ENCODE results near the gene MAMDC2. TPM values are rescaled to one million over a fixed set of nuclear protein-coding genes. Genes with fewer than 3 reads are reported as not detected.

Gene MAMDC2
- total RNA-seq, 1 experiment from 2014 or later: 0.26 TPM

DNA sequence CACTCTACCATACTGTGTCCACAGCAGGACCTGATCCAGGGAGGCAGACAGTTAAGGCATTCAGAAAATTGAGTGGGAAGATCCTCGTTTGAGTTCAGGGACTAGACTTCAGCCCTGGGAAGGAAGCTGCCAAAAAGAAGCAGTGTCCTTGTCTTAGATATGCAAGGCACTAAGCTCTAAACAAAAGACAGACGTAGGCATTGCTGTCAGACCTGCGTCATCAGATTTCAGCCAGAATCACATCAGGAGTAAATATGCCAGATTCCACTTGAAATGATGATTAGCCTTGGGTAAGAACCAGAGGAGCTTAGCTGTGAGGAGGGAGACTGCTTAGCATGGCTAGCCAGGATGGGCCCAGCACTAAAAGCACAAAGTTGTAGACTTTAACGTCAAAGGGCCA lies 56.7 kb downstream of the MAMDC2 start:
- no TSS peak for BruUV-seq (replicated peaks)
- H3K27ac Mint-ChIP-seq (ENCODE audit: unreplicated experiment): no peak overlapping the region
- H3K4me3 Mint-ChIP-seq (ENCODE audit: low read depth, unreplicated experiment): no peak overlapping the region
- no peaks in the 10 kb centered on the region for H3K36me3 Mint-ChIP-seq (ENCODE audit: insufficient read depth, unreplicated experiment)
- DNase-seq: no peak
- TF ChIP-seq, protein P1, sequence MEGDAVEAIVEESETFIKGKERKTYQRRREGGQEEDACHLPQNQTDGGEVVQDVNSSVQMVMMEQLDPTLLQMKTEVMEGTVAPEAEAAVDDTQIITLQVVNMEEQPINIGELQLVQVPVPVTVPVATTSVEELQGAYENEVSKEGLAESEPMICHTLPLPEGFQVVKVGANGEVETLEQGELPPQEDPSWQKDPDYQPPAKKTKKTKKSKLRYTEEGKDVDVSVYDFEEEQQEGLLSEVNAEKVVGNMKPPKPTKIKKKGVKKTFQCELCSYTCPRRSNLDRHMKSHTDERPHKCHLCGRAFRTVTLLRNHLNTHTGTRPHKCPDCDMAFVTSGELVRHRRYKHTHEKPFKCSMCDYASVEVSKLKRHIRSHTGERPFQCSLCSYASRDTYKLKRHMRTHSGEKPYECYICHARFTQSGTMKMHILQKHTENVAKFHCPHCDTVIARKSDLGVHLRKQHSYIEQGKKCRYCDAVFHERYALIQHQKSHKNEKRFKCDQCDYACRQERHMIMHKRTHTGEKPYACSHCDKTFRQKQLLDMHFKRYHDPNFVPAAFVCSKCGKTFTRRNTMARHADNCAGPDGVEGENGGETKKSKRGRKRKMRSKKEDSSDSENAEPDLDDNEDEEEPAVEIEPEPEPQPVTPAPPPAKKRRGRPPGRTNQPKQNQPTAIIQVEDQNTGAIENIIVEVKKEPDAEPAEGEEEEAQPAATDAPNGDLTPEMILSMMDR (IDR thresholded peaks at IDR 0.05; ENCODE audit: unreplicated experiment): no peak
- CTCF ChIA-PET: no interaction called here
- H3K4me1 Mint-ChIP-seq (ENCODE audit: low read depth, unreplicated experiment): no peaks in the 10 kb centered on the region
- H3K27me3 Mint-ChIP-seq (ENCODE audit: unreplicated experiment): no peaks in the 10 kb centered on the region
- H3K9me3 Mint-ChIP-seq (ENCODE audit: low read depth, unreplicated experiment): no peaks in the 10 kb centered on the region
- intact Hi-C loops (cut with micrococcal nuclease; ENCODE audit: unreplicated experiment): no loop called here

GRCh38 chr9:70101265-70101664 lies 57.6 kb downstream of the MAMDC2 start:
- CTCF ChIA-PET: no interaction called here
- intact Hi-C loops (cut with micrococcal nuclease; ENCODE audit: unreplicated experiment): no loop called here
- H3K36me3 Mint-ChIP-seq (ENCODE audit: insufficient read depth, unreplicated experiment): no peaks in the 10 kb centered on the region

GRCh38 chr9:70105147-70105546 lies 61.5 kb downstream of the MAMDC2 start:
- no peak overlapping the region for H3K4me3 Mint-ChIP-seq (ENCODE audit: low read depth, unreplicated experiment)
- CTCF ChIA-PET: no interaction called here
- peaks cover 4% of the 10 kb centered on the region for H3K4me1 Mint-ChIP-seq (ENCODE audit: low read depth, unreplicated experiment)
- no peak for DNase-seq
- no peak overlapping the region for H3K27ac Mint-ChIP-seq (ENCODE audit: unreplicated experiment)
- no peaks in the 10 kb centered on the region for H3K27me3 Mint-ChIP-seq (ENCODE audit: unreplicated experiment)
- intact Hi-C loops (cut with micrococcal nuclease; ENCODE audit: unreplicated experiment): no loop called here
- TF ChIP-seq, protein P1 (IDR thresholded peaks at IDR 0.05; ENCODE audit: unreplicated experiment): no peak
- H3K9me3 Mint-ChIP-seq (ENCODE audit: low read depth, unreplicated experiment): no peaks in the 10 kb centered on the region
- no TSS peak for BruUV-seq (replicated peaks)
- H3K36me3 Mint-ChIP-seq (ENCODE audit: insufficient read depth, unreplicated experiment): no peaks in the 10 kb centered on the region

More at GRCh38 chr9:70101265-70101664, 57.6 kb downstream of the MAMDC2 start:
- no peaks in the 10 kb centered on the region for H3K27me3 Mint-ChIP-seq (ENCODE audit: unreplicated experiment)
- no peaks in the 10 kb centered on the region for H3K9me3 Mint-ChIP-seq (ENCODE audit: low read depth, unreplicated experiment)
- no TSS peak for BruUV-seq (replicated peaks)
- no peak overlapping the region for H3K4me3 Mint-ChIP-seq (ENCODE audit: low read depth, unreplicated experiment)
- TF ChIP-seq, protein P1 (IDR thresholded peaks at IDR 0.05; ENCODE audit: unreplicated experiment): no peak
- no peaks in the 10 kb centered on the region for H3K4me1 Mint-ChIP-seq (ENCODE audit: low read depth, unreplicated experiment)
- no peak overlapping the region for H3K27ac Mint-ChIP-seq (ENCODE audit: unreplicated experiment)
- DNase-seq: no peak

GRCh38 chr9:70106571-70106970 lies 62.9 kb downstream of the MAMDC2 start:
- Mint-ChIP-seq H3K27ac (ENCODE audit: unreplicated experiment) (no peak overlapping the region), H3K4me3 (ENCODE audit: low read depth, unreplicated experiment) (no peak overlapping the region), H3K4me1 (ENCODE audit: low read depth, unreplicated experiment) (peaks cover 18% of the 10 kb centered on the region), H3K27me3 (ENCODE audit: unreplicated experiment) (no peaks in the 10 kb centered on the region), H3K36me3 (ENCODE audit: insufficient read depth, unreplicated experiment) (no peaks in the 10 kb centered on the region), H3K9me3 (ENCODE audit: low read depth, unreplicated experiment) (no peaks in the 10 kb centered on the region)
- no TSS peak for BruUV-seq (replicated peaks)
- TF ChIP-seq, protein P1 (IDR thresholded peaks at IDR 0.05; ENCODE audit: unreplicated experiment): no peak
- DNase-seq: no peak
- intact Hi-C loops (cut with micrococcal nuclease; ENCODE audit: unreplicated experiment): no loop called here
- CTCF ChIA-PET: no interaction called here

All from Calu3 (cell line).